HK-2 (cell line): ENCODE measurements around the gene PRAMEF4.
"Not testable (repeated sequence)": the region's sequence is repeated elsewhere in the genome, so short reads cannot be mapped to it uniquely, and the experiment has no call there.

Experiments
- DNase-seq: peaks from one replicate; pipeline ENCODE4 v3.0.0-alpha.2; 2018; ENCODE audit not compliant: unreplicated experiment

The PRAMEF4 gene

DNA sequence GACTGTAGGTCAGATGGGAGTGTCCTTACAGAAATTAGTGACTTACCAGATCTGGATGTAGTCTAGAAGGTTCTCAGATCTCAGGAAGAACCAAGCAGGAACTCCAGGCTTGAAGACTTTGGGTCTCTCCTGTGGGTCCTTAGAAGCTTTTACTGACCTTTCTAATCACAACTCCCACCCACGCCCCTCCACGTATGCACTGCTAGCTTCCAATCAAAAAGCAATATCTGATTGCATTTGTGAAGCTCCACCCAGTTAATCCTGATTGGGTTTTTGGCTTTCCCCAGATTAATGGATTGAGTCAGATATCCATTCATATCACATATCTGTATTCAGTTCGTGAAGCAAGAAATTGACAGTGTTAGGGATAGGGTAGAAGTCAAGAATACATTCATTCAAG, at the start of gene PRAMEF4:
Gene PRAMEF4 (minus strand): TSS at position 101 of the 400 bp plus-strand sequence. CDS start 2,807 bp downstream, outside the sequence.
- not testable (repeated sequence) for DNase-seq

DNA sequence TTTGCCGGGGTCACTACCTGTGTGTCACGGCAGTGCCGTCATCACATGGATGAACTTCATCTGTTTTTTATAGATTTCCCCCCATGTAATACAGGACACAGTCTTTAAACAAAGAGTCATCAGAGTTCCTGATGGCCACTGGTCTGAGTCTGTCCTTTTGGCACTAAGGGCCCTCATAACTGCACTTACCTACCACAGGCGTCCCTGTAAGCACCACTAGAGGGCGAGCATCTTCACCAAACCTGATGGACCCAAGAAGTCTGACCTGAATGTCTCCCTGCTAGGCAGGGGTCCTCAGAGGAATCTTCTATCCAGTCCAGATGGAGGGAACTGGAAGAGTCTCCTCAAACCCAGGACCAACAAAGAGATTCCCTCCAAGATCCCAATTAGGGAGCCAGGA, 38.4 kb upstream of the PRAMEF4 start:
- not testable (repeated sequence) for DNase-seq

DNA sequence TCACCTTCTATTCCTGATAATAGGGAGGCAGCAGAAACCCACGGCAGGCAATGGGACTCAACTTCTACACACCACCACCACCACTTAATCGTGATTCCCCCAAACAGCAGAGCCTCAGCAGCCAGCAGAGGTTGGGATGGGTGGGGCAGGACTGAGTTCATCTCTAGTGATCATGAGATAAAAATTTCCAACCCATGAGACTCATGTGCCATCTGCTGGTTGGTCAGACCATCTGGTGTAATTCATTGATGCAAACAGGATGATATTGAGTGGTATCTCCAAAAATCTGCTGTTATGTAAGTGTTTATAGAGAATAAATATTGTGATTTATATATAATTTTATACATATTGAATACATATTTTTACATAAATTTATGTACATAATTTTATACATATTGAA, 35.7 kb upstream of the PRAMEF4 start:
- not testable (repeated sequence) for DNase-seq

DNA sequence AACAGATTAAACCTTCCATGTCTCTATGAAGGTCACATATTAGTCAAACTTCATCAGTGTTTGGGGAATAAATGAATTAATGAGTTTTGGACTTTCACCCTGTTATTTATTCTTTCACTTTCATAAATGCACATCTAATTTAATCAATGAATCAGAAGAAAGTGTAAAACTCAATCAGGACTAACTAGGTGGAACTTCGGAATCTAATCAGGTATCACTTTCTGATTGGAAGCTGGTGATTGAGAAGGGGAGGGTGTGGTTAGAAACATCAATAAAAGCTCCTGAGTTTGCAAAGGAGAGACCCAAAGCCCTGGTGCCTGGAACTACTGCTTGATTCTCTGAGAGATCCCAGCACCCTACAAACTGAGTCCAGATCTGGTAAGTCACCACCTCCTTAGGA, 30.3 kb upstream of the PRAMEF4 start, which contains the start of gene PRAMEF7:
Gene PRAMEF7 (plus strand): TSS at position 301 of the 400 bp plus-strand sequence. CDS start 1,083 bp downstream, outside the sequence.
- not testable (repeated sequence) for DNase-seq

DNA sequence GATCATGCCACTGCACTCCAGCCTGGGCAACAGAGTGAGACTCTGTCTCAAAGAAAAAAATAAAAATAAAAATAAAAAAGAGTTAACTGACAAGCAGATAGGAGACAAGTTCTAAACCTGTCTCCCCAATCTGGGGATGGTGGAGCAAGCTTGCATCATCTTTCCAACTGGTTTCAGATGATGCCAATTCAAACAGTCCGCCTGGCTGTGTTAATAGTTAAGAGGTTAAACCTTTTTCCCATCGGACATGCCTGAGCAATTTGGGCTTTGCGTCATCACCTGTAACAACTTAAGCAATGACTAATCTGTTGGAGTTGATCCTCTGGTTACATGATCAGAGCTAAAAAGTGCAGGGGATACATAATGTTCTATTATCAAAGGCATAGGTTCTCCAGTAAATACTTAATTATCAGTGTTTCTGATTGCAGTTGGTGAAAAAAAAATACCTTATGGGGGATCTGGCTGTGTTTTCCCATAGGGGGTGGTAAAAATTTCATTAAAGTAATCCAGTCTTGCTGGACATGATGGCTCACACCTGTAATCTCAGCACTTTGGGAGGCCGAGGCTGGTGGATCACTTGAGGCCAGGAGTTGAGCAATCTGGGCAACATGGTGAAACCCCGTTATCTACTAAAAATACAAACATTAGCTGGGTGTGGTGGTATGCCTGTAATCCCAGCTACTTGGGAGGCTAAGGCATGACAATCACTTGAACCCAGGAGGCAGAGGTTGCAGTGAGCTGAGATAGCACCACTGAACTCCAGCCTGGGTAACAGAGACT, 18.0 kb upstream of the PRAMEF4 start:
- DNase-seq: not testable (repeated sequence)

DNA sequence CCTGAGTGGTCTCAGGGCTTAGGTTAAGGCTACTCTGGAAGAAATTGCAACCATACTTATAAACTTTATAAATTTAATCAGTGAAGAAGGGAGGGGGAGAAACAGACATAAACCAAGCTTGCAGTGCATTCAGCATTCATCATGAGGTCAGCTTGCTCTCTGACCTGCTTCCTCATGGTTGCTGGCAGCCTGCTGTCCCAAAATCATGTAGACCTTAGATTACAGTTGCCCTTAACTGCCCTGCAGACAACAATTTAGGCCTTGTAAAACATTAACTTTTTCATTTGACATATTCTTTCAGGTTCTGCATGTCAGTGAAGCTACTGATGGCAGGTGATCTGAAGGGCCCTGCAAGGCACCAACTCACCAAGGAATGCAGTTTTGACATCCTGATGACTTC, 13.2 kb upstream of the PRAMEF4 start:
- DNase-seq: not testable (repeated sequence)

DNA sequence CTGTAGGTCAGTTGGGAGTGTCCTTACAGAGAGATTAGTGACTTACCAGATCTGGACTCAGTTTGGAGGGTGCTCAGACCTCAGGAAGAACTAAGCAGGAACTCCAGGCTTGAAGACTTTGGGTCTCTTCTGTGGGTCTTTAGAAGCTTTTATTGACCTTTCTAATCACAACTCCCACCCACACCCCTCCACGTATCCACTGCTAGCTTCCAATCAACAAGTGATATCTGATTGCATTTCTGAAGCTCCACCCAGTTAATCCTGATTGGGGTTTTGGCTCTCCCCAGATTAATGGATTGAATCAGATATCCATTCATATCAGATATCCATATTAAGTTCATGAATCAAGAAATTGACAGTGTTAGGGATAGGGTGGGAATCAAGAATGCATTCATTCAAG, 12.2 kb upstream of the PRAMEF4 start, which contains the start of gene PRAMEF10:
Gene PRAMEF10 (minus strand): TSS at position 101 of the 400 bp plus-strand sequence. CDS start 2,423 bp downstream, outside the sequence.
- DNase-seq: not testable (repeated sequence)

DNA sequence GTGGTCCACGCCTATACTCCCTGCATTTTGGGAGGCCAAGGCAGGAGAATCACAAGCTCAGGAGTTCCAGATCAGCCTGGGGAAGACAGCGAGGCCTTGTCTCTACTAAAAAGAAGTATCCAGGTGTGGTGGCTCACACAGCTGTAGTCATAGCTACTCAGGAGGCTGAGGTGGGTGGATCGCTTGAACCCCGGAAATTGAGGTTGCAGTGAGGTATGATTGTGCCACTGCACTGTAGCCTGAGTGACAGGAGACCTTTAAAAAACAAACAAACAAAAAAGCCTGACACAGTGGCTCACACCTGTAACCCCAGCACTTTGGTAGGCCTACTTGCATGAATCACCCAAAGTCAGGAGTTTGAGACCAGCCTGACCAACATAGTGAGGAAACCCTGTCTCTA, 7.5 kb downstream of the PRAMEF4 start:
- not testable (repeated sequence) for DNase-seq

DNA sequence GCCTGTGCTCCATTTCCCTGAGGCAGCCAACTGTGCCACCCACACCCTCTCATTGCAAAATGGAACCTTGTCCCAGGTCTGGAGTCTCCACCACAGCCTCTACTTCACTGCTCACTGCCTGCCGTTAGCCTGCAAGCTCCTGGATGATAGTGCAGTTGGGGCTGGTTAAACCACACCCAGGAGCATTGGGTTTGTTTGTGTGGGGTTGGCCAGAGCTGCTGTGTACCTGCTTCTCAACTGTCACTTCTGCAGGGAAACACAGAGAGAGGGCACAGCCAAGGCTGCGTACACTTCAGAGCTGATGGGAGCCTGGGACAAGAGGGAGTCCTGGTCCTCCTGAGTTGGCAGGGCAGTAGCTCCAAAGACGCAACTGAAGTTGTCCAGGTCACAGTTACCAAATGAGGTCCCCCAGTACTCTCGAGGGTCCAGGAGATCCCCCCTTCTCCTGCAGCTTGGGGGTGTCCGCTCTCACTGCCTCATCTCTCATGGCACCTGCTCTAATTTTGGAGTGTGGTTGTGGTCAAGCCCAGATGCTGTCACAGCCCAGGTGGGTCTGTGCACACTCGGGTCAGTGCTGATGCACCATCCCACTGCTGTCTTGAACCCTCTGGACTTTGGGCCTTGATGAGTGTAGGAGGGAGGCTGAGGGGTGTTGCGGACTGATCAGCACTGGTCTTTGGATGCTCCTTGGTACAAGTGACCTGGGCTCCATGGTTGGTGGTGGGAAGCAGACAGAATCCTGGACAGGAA, 22.7 kb downstream of the PRAMEF4 start:
- not testable (repeated sequence) for DNase-seq

DNA sequence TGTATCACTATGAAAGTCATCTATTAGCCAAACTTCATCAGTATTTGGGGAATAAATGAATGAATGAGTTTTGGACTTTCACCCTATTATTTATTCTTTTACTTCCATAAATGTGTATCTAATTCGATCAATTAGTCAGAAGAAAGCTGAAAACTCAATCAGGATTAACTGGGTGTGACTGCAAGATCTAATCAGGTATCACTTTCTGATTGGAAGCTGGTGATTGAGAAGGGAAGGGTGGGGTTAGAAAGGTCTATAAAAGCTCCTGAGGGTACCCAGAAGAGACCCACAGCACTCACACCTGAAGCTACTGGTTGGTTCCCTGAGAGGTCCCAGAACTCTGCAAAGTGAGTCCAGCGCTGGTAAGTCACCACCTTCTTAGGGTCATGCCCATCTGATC, 29.2 kb downstream of the PRAMEF4 start, which contains the start of gene PRAMEF2:
Gene PRAMEF2 (plus strand): TSS at position 301 of the 400 bp plus-strand sequence. CDS start 1,924 bp downstream, outside the sequence.
- not testable (repeated sequence) for DNase-seq

DNA sequence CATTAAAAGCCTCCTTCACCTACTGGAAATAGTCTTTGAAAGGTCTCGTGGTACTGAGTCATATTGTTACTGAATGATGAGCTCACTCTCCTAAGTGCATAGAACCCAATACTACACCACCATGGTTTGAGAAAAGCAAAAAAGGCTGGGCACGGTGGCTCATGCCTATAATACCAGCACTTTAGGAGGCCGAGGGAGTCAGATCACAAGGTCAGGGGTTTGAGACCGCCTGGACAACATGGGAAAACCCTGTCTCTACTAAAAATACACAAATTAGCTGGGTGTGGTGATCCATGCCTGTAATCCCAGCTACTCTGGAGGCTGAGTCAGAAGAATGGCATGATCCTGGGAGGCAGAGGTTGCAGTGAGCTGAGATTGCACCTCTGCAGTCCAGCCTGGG, 34.2 kb downstream of the PRAMEF4 start:
- peak; percentile 14 for DNase-seq

DNA sequence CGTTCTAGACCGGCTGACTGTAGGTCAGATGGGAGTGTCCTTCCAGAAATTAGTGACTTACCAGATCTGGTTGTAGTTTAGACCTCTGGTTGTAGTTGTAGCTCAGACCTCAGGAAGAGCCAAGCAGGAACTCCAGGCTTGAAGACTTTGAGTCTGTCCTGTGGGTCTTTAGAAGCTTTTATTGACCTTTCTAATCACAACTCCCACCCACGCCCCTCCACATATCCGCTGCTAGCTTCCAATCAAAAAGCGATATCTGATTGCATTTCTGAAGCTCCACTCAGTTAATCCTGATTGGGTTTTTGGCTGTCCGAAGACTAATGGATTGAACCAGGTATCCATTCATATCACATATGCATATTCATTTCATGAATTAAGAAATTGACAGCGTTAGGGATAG, 37.4 kb downstream of the PRAMEF4 start, which contains the start of gene HNRNPCL1:
Gene HNRNPCL1 (minus strand): TSS at position 101 of the 400 bp plus-strand sequence. CDS start 431 bp downstream, outside the sequence.
- DNase-seq: not testable (repeated sequence)

DNA sequence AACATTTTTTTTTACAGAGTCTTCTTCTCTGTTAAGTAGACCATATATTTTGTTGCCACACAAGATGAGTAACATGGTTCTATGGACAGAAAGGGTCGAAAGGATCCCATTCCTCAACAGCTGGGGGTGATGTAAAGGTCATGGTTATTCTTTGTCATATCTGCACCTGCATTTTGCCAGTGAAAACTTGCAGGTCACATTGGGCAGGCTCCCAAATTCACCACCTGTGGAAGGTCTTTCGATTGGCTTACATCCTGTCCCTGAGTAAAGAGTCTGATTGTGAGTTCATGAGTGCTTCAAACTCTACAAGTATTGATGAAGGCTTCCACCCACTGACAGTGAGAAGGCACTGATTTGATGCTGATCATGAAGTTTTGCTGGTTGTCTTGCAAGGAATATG, 52.8 kb downstream of the PRAMEF4 start:
- not testable (repeated sequence) for DNase-seq

DNA sequence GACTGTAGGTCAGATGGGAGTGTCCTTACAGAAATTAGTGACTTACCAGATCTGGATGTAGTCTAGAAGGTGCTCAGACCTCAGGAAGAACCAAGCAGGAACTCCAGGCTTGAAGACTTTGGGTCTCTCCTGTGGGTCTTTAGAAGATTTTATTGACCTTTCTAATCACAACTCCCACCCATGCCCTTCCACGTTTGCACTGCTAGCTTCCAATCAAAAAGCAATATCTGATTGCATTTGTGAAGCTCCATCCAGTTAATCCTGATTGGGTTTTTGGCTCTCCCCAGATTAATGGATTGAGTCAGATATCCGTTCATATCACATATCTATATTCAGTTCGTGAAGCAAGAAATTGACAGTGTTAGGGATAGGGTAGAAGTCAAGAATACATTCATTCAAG, 54.7 kb downstream of the PRAMEF4 start, which contains the start of gene PRAMEF11:
Gene PRAMEF11 (minus strand): TSS at position 101 of the 400 bp plus-strand sequence. CDS start 2,621 bp downstream, outside the sequence.
- DNase-seq: not testable (repeated sequence)
